ENCODE measurements around the gene GALNT4.

DNA sequence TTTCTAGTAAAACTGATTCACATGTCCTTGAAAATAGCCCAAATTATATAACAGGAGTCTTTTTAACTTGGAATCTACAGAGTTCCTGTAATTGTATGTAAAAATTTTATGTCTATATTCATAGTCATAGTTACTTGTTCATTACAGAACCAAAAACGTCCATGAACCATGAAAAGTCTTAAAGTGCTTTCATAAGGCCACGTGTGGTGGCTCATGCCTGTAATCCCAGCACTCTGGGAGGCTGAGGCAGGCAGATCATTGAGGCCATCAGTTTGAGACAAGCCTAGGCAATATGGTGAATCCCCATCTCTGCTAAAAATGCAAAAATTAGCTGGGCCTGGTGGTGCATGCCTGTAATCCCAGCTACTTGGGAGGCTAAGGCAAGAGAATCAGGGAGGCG lies 48.4 kb downstream of the GALNT4 start:
- TF ChIP-seq, protein P1, sequence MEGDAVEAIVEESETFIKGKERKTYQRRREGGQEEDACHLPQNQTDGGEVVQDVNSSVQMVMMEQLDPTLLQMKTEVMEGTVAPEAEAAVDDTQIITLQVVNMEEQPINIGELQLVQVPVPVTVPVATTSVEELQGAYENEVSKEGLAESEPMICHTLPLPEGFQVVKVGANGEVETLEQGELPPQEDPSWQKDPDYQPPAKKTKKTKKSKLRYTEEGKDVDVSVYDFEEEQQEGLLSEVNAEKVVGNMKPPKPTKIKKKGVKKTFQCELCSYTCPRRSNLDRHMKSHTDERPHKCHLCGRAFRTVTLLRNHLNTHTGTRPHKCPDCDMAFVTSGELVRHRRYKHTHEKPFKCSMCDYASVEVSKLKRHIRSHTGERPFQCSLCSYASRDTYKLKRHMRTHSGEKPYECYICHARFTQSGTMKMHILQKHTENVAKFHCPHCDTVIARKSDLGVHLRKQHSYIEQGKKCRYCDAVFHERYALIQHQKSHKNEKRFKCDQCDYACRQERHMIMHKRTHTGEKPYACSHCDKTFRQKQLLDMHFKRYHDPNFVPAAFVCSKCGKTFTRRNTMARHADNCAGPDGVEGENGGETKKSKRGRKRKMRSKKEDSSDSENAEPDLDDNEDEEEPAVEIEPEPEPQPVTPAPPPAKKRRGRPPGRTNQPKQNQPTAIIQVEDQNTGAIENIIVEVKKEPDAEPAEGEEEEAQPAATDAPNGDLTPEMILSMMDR (IDR thresholded peaks at IDR 0.05): no peak
- no peak for TF ChIP-seq POLR2A (IDR thresholded peaks at IDR 0.05)

All from heart left ventricle (tissue), 13 donors.